GM15510 (cell line): ENCODE measurements around the gene VMO1.

ENCODE experiments used
- POLR2A ChIP-seq: IDR thresholded peaks from 3 replicates; pipeline ENCODE4 v1.6.1; 2011; ENCODE audit warnings: borderline replicate concordance; ENCODE audit not compliant: insufficient read length; ENCODE audit errors: extremely low read depth

The VMO1 gene

GRCh38 chr17:4735876-4736651 lies 50.1 kb downstream of the VMO1 start:
- no peak for TF ChIP-seq POLR2A
